ENCODE results near the gene TMEM47.

The TMEM47 gene

GRCh38 chrX:34658326-34658725 is 1.2 kb upstream of the TMEM47 start:
- no peaks in the 10 kb centered on the region for H3K9me2 ChIP-seq (replicated peaks; ENCODE audit: insufficient read depth, low read length)
- H3K9ac ChIP-seq (ENCODE audit: low read length), result no peak overlapping the region
- H3K4me2 ChIP-seq (ENCODE audit: low read depth, low read length), result no peak overlapping the region
- no peak for TF ChIP-seq EZH2phosphoT487 (IDR thresholded peaks at IDR 0.05; ENCODE audit: low read length)
- no peak for TF ChIP-seq EZH2 (optimal IDR thresholded peaks at IDR 0.05; ENCODE audit: low read depth, low read length)
- TF ChIP-seq CTCF (IDR thresholded peaks at IDR 0.05; ENCODE audit: low read length), result no peak
- no peak overlapping the region for H3K4me3 ChIP-seq (ENCODE audit: low read length)
- H3F3A ChIP-seq (ENCODE audit: insufficient read depth, low read length), result no peaks in the 10 kb centered on the region
- H3K4me1 ChIP-seq (ENCODE audit: low read length), result no peaks in the 10 kb centered on the region
- DNase-seq, result no peak
- H3K36me3 ChIP-seq (replicated peaks; ENCODE audit: insufficient read depth, low read length), result no peaks in the 10 kb centered on the region
- H4K20me1 ChIP-seq (ENCODE audit: insufficient read depth, low read length), result no peaks in the 10 kb centered on the region
- no peaks in the 10 kb centered on the region for H3K79me2 ChIP-seq (ENCODE audit: low read length)
- no peaks in the 10 kb centered on the region for H3K9me3 ChIP-seq (replicated peaks; ENCODE audit: insufficient read depth, low read length)
- no peak overlapping the region for H2AFZ ChIP-seq (ENCODE audit: low read length)
- H3K27ac ChIP-seq (ENCODE audit: low read length), result no peak overlapping the region
- no peaks in the 10 kb centered on the region for H3K27me3 ChIP-seq (replicated peaks; ENCODE audit: insufficient read depth, low read length)

- H3K4me2 ChIP-seq (ENCODE audit: low read depth, low read length), result no peak overlapping the region
- TF ChIP-seq CTCF (IDR thresholded peaks at IDR 0.05; ENCODE audit: low read length), result no peak
- TF ChIP-seq EZH2 (optimal IDR thresholded peaks at IDR 0.05; ENCODE audit: low read depth, low read length), result no peak
- TF ChIP-seq EZH2phosphoT487 (IDR thresholded peaks at IDR 0.05; ENCODE audit: low read length), result no peak
- no peaks in the 10 kb centered on the region for H3K9me3 ChIP-seq (replicated peaks; ENCODE audit: insufficient read depth, low read length)
- no peaks in the 10 kb centered on the region for H3K36me3 ChIP-seq (replicated peaks; ENCODE audit: insufficient read depth, low read length)
- no peaks in the 10 kb centered on the region for H3K79me2 ChIP-seq (ENCODE audit: low read length)
- no peaks in the 10 kb centered on the region for H3K27me3 ChIP-seq (replicated peaks; ENCODE audit: insufficient read depth, low read length)
- no peak overlapping the region for H2AFZ ChIP-seq (ENCODE audit: low read length)
- no peaks in the 10 kb centered on the region for H3K9me2 ChIP-seq (replicated peaks; ENCODE audit: insufficient read depth, low read length)
- no peaks in the 10 kb centered on the region for H4K20me1 ChIP-seq (ENCODE audit: insufficient read depth, low read length)
- DNase-seq, result no peak
- no peak overlapping the region for H3K9ac ChIP-seq (ENCODE audit: low read length)
- no peak overlapping the region for H3K27ac ChIP-seq (ENCODE audit: low read length)
- no peaks in the 10 kb centered on the region for H3F3A ChIP-seq (ENCODE audit: insufficient read depth, low read length)
- H3K4me3 ChIP-seq (ENCODE audit: low read length), result no peak overlapping the region
- H3K4me1 ChIP-seq (ENCODE audit: low read length), result no peaks in the 10 kb centered on the region
Measured at GRCh38 chrX:34657726-34658070, 613 bp upstream of the TMEM47 start.

DNA sequence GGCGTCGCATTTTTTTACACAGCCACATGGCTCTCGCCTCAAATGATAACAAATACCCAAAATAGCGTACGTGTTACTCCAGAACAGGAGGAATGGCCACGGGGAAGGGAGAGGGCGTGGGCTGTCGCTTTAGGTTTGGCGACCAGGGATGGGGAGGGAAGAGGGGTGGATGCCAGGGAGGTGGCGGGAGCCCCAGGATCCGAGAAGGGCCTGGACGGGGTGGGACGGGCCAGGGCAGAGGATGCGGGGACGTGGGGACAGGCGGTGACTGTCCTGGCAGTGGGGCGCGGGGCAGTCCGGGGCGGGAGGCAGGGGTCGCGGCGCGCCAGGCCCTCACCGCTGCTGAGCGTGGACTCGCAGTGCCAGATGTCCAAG is 631 bp downstream of the TMEM47 start:
- Histone ChIP-seq H4K20me1 (ENCODE audit: insufficient read depth, low read length) (no peaks in the 10 kb centered on the region), H3K79me2 (ENCODE audit: low read length) (no peaks in the 10 kb centered on the region), H3K9ac (ENCODE audit: low read length) (no peak overlapping the region), H3K4me1 (ENCODE audit: low read length) (no peaks in the 10 kb centered on the region), H3K36me3 (replicated peaks; ENCODE audit: insufficient read depth, low read length) (no peaks in the 10 kb centered on the region), H3K9me3 (replicated peaks; ENCODE audit: insufficient read depth, low read length) (no peaks in the 10 kb centered on the region), H3K9me2 (replicated peaks; ENCODE audit: insufficient read depth, low read length) (no peaks in the 10 kb centered on the region), H3K4me3 (ENCODE audit: low read length) (no peak overlapping the region), H3F3A (ENCODE audit: insufficient read depth, low read length) (no peaks in the 10 kb centered on the region), H3K27ac (ENCODE audit: low read length) (no peak overlapping the region), H2AFZ (ENCODE audit: low read length) (no peak overlapping the region), H3K27me3 (replicated peaks; ENCODE audit: insufficient read depth, low read length) (no peaks in the 10 kb centered on the region), H3K4me2 (ENCODE audit: low read depth, low read length) (no peak overlapping the region)
- no peak for DNase-seq
- TF ChIP-seq CTCF (IDR thresholded peaks at IDR 0.05; ENCODE audit: low read length) (no peak), EZH2phosphoT487 (IDR thresholded peaks at IDR 0.05; ENCODE audit: low read length) (no peak), EZH2 (optimal IDR thresholded peaks at IDR 0.05; ENCODE audit: low read depth, low read length) (no peak)

Measured in MM.1S (cell line).